Measurements from ENCODE around the gene SLC23A1.

- TF ChIP-seq FOXJ2 (tag; IDR thresholded peaks at IDR 0.05) (no peak), BRD4 (IDR thresholded peaks at IDR 0.05) (no peak)
Measured at GRCh38 chr5:139376364-139376763, 6.7 kb downstream of the SLC23A1 start.
